HG03432 (cell line): ENCODE measurements around the gene FAM50B.
A peak's percentile ranks its signal among the peaks of the same experiment; 100 is the strongest.

Experiments
- ATAC-seq: cut with Tn5 transposase; IDR thresholded peaks from one replicate; pipeline ENCODE4 v1.9.1; 2021; ENCODE audit warnings: mild to moderate bottlenecking, moderate library complexity; ENCODE audit not compliant: unreplicated experiment

Gene FAM50B

GRCh38 chr6:3848925-3849605, at the start of gene FAM50B:
Gene FAM50B, plus strand, starts transcription at chr6:3849373. Its CDS starts 439 bp downstream, at chr6:3849812.
- peak; percentile 90 for ATAC-seq

GRCh38 chr6:3799719-3800118, 49.5 kb upstream of the FAM50B start:
- no peak for ATAC-seq

GRCh38 chr6:3800850-3801591, 48.2 kb upstream of the FAM50B start:
- ATAC-seq, result no peak

- peak; percentile 55 for ATAC-seq
These were observed 47.2 kb upstream of the FAM50B start for GRCh38 chr6:3801960-3802359.

GRCh38 chr6:3803627-3804468, 45.3 kb upstream of the FAM50B start:
- ATAC-seq, result peak; percentile 62

GRCh38 chr6:3804964-3805363, 44.2 kb upstream of the FAM50B start:
- no peak for ATAC-seq

GRCh38 chr6:3805448-3806123, 43.6 kb upstream of the FAM50B start:
- no peak for ATAC-seq

GRCh38 chr6:3806169-3806922, 42.8 kb upstream of the FAM50B start:
- ATAC-seq, result no peak

GRCh38 chr6:3808199-3808598, 41.0 kb upstream of the FAM50B start:
- ATAC-seq, result no peak

GRCh38 chr6:3808759-3809514, 40.2 kb upstream of the FAM50B start:
- no peak for ATAC-seq

- no peak for ATAC-seq
These were observed 39.7 kb upstream of the FAM50B start for GRCh38 chr6:3809515-3809891.

- no peak for ATAC-seq
These were observed 39.2 kb upstream of the FAM50B start for GRCh38 chr6:3809982-3810381.

- ATAC-seq, result no peak
These were observed 38.0 kb upstream of the FAM50B start for GRCh38 chr6:3811191-3811590.

- ATAC-seq, result no peak
These were observed 36.6 kb upstream of the FAM50B start for GRCh38 chr6:3812596-3812995.

- ATAC-seq, result peak; percentile 83
These were observed 35.9 kb upstream of the FAM50B start for GRCh38 chr6:3813150-3813780.

- ATAC-seq, result no peak
These were observed 35.3 kb upstream of the FAM50B start for GRCh38 chr6:3813918-3814317.

GRCh38 chr6:3814539-3814938, 34.6 kb upstream of the FAM50B start:
- no peak for ATAC-seq

- ATAC-seq, result no peak
These were observed 32.9 kb upstream of the FAM50B start for GRCh38 chr6:3816251-3816650.
